GM12878 (cell line): ENCODE data around the gene SETD5. TPM values are rescaled to one million over a fixed set of nuclear protein-coding genes. Genes with fewer than 3 reads are reported as not detected.
A peak's percentile ranks its signal among the peaks of the same experiment; 100 is the strongest.

Experiments
- ATAC-seq: fragments of 200-7000 bp; cut with Tn5 transposase; 3 replicates; pipeline ENCODE4 v1.9.1; 2020; ENCODE audit warnings: mild to moderate bottlenecking, moderate library complexity
- BruUV-seq: library from RNA; stranded (reverse); fragments of 400-500 nt; replicated peaks from 2 replicates; lab custom pipeline; 2021; lab: Mats Ljungman, UMichigan
- CTCF ChIA-PET: fragments of 300-600 bp; sonication (Branson Sonifier 250); formaldehyde crosslinking; extraction: SDS; loops from one replicate; lab custom pipeline; 2021; ENCODE audit warnings: inconsistent platforms; lab: Yijun Ruan, JAX
- POLR2A ChIA-PET: fragments of 350-600 bp; formaldehyde crosslinking; extraction: SDS; loops from one replicate; lab custom pipeline; 2021; ENCODE audit warnings: inconsistent platforms; lab: Charles Lee
- RAD21 ChIA-PET: fragments of 300-600 bp; sonication (Branson Sonifier 250); formaldehyde crosslinking; loops from one replicate; lab custom pipeline; 2023; ENCODE audit warnings: antibody characterized with exemption; ENCODE audit not compliant: unreplicated experiment; lab: Charles Lee
- SMC1A ChIA-PET: fragments of 300-600 bp; sonication (Branson Sonifier 250); formaldehyde crosslinking; loops from one replicate; lab custom pipeline; 2023; ENCODE audit not compliant: unreplicated experiment, uncharacterized antibody; lab: Charles Lee
- DNase-seq: peaks from one replicate; pipeline ENCODE4 v3.0.0-alpha.2; 2011; ENCODE audit warnings: low read depth, low spot score
- FAIRE-seq: peaks from 3 replicates; lab custom pipeline; 2011; peaks lifted over from hg19 to GRCh38; lab: Jason Lieb, UNC
- H2AFZ ChIP-seq: 2 replicates; pipeline ENCODE4 v1.6.0; 2011; ENCODE audit warnings: low read depth, low read length, control low read depth; ENCODE audit not compliant: control insufficient read depth
- H3K27ac ChIP-seq: 2 replicates; pipeline ENCODE4 v1.5.1; 2011; ENCODE audit warnings: control low read depth; ENCODE audit not compliant: control insufficient read depth, insufficient read depth
- H3K27me3 ChIP-seq, 2 experiments: replicated peaks in 1 of 2; 2 replicates each; pipeline versions ENCODE4 v1.6.0 to v1.6.1; 2011; ENCODE audit warnings: low read length in 1 of 2; ENCODE audit not compliant: control insufficient read depth in 2 of 2, insufficient read depth in 2 of 2
- H3K36me3 ChIP-seq, 2 experiments: 2 replicates each; pipeline ENCODE4 v1.5.1; 2011; ENCODE audit warnings: low read length in 1 of 2; ENCODE audit not compliant: control insufficient read depth in 2 of 2, insufficient read depth in 2 of 2
- H3K4me1 ChIP-seq: 2 replicates; pipeline ENCODE4 v1.6.1; 2011; ENCODE audit warnings: mild to moderate bottlenecking, low read length, moderate library complexity, mixed read lengths; ENCODE audit not compliant: control insufficient read depth, insufficient read depth
- H3K4me2 ChIP-seq: 2 replicates; pipeline ENCODE4 v1.6.0; 2011; ENCODE audit warnings: control low read depth; ENCODE audit not compliant: control insufficient read depth, insufficient read depth
- H3K4me3 ChIP-seq: fragments of 200-600 bp; sonication (generic); 2 replicates; pipeline ENCODE4 v1.5.1; 2016
- H3K79me2 ChIP-seq: 2 replicates; pipeline ENCODE4 v1.6.0; 2011; ENCODE audit warnings: low read length; ENCODE audit not compliant: control insufficient read depth, insufficient read depth
- H3K9ac ChIP-seq: 2 replicates; pipeline ENCODE4 v1.8.0; 2011; ENCODE audit warnings: low read length, control low read depth, mixed read lengths; ENCODE audit not compliant: control insufficient read depth, insufficient read depth
- H3K9me3 ChIP-seq: replicated peaks from 3 replicates; pipeline ENCODE4 v1.5.1; 2011; ENCODE audit warnings: mild to moderate bottlenecking, low read length; ENCODE audit not compliant: control insufficient read depth, insufficient read depth
- H4K20me1 ChIP-seq: 2 replicates; pipeline ENCODE4 v1.6.0; 2011; ENCODE audit not compliant: control insufficient read depth, insufficient read depth
- CHD2 ChIP-seq: IDR thresholded peaks from 2 replicates; pipeline ENCODE4 v1.6.1; 2011; ENCODE audit warnings: low read depth, low read length, improper control_type of control experiment, borderline replicate concordance
- EED ChIP-seq: sonication (generic); IDR thresholded peaks from 2 replicates; pipeline ENCODE4 v1.6.1; 2016; ENCODE audit warnings: antibody characterized with exemption, low read depth
- ESRRA ChIP-seq: IDR thresholded peaks from 2 replicates; pipeline ENCODE4 v1.6.1; 2012; ENCODE audit warnings: mild to moderate bottlenecking, low read length, improper control_type of control experiment
- FOS ChIP-seq: IDR thresholded peaks from 3 replicates; pipeline ENCODE4 v1.6.1; 2011; ENCODE audit warnings: borderline replicate concordance; ENCODE audit not compliant: insufficient read length; ENCODE audit errors: extremely low read depth
- MEF2B ChIP-seq: fragments of 450-650 bp; IDR thresholded peaks from 2 replicates; pipeline ENCODE4 v1.6.1; 2018; ENCODE audit warnings: mild to moderate bottlenecking, moderate library complexity; ENCODE audit not compliant: partially characterized antibody, poor library complexity, severe bottlenecking
- NFIC ChIP-seq: IDR thresholded peaks from 2 replicates; pipeline ENCODE4 v1.6.1; 2012; ENCODE audit warnings: low read depth, mild to moderate bottlenecking, inconsistent platforms, low read length, moderate library complexity
- NFYA ChIP-seq: IDR thresholded peaks from 2 replicates; pipeline ENCODE4 v1.6.1; 2011; ENCODE audit warnings: low read depth, mild to moderate bottlenecking, low read length, improper control_type of control experiment, borderline replicate concordance
- PML ChIP-seq: IDR thresholded peaks from 2 replicates; pipeline ENCODE4 v1.6.1; 2012; ENCODE audit warnings: low read length, inconsistent platforms
- ZBED1 ChIP-seq: IDR thresholded peaks from 2 replicates; pipeline ENCODE4 v1.6.1; 2016; ENCODE audit warnings: borderline replicate concordance
- WGBS: methylation state at CpG from one replicate; pipeline ENCODE4 v1.1.6; 2016; ENCODE audit warnings: low lambda C conversion rate; ENCODE audit not compliant: insufficient replicate concordance, insufficient coverage; ENCODE audit errors: missing lambda C conversion rate; 5-methylcytosine and 5-hydroxymethylcytosine counted together
- in situ Hi-C: fragments of 300-500 bp; cut with MboI; formaldehyde crosslinking; loops from 9 replicates; pipeline ENCODE4 v1.14.3; 2018; ENCODE audit warnings: mixed read lengths
- intact Hi-C: fragments of 100-400 bp; cut with micrococcal nuclease; formaldehyde crosslinking; loops from one replicate; pipeline ENCODE4 v1.14.2; 2022; ENCODE audit not compliant: unreplicated experiment
- polyA plus RNA-seq, 11 experiments: library from polyadenylated mRNA; depleted of rRNA in 4 of 11; unstranded in 6 of 11; stranded (reverse) in 5 of 11; fragments of >200 nt; fragmentation: Nextera tagmentation in 4 of 11; fragmentation: Illumina TruSeq in 1 of 11; extraction: Ambion mirVana in 4 of 11; extraction: Trizol in 1 of 11; gene quantifications; 1 replicate in 1 of 11; 2 replicates in 10 of 11; pipeline versions ENCODE4 v1.2.1 to v1.2.3, GENCODE V29; 2011 to 2016; ENCODE audit warnings: inconsistent platforms in 2 of 11, missing spikeins in 2 of 11, low read depth in 1 of 11
- total RNA-seq, 4 experiments: library from RNA; depleted of rRNA in 3 of 4; stranded (reverse); fragments of >200 nt in 3 of 4; fragmentation: Illumina TruSeq in 1 of 4; extraction: Trizol in 1 of 4; gene quantifications; 2 replicates each; pipeline versions ENCODE4 v1.2.1 to v1.2.3, GENCODE V29; 2013 to 2021
- TF ChIP-seq, protein P1 (sequence below): IDR thresholded peaks from 2 replicates; pipeline ENCODE4 v1.6.1; 2012; ENCODE audit warnings: low read depth, low read length, improper control_type of control experiment
- TF ChIP-seq, protein P2 (sequence below): IDR thresholded peaks from 2 replicates; pipeline ENCODE4 v1.6.1; 2011; ENCODE audit warnings: mild to moderate bottlenecking, low read depth, low read length, moderate library complexity; ENCODE audit not compliant: insufficient replicate concordance
- TF ChIP-seq, protein P3 (sequence below): fragments of 450-650 bp; IDR thresholded peaks from 2 replicates; pipeline ENCODE4 v1.6.1; 2018; ENCODE audit warnings: mild to moderate bottlenecking, low read depth, moderate library complexity; ENCODE audit not compliant: partially characterized antibody
- TF ChIP-seq, protein P4 (sequence below): fragments of 150-350 bp; IDR thresholded peaks from 2 replicates; pipeline ENCODE4 v1.6.1; 2016; ENCODE audit warnings: low read depth, low read length
- TF ChIP-seq, protein P5 (sequence below): fragments of 450-650 bp; IDR thresholded peaks from 2 replicates; pipeline ENCODE4 v1.6.1; 2017; ENCODE audit warnings: mild to moderate bottlenecking

SETD5 gene
- total and polyA plus RNA-seq, 10 of the 15 experiments (the other 5 are each of a cell fraction or from before 2014, with no cell fraction given), result 8.2 to 94.0 (median 55.4) TPM

DNA sequence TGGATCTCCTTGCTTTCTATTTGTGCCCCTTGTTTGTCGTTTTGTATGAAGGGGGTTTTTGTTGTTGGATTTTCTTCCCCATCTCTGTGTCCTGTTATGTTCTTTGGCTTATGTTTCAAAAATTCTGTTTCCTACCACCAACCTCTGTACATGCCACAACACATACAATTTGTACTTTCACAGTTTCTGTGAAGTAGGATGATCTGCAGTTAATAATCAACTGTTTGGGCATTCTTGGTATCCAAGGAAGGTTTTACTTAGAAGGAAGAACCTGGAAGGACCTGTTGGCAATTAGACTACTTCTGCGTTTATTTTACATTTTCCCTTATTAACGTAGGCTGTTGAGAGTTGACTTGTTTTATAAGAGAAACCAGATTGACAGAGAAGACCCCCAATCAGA lies 8.3 kb downstream of the SETD5 start:
- BruUV-seq, result no TSS peak
- DNase-seq, result no peak
- ChIA-PET RAD21 (interaction anchor here (3.4 kb wide), 1 partner anchor 11 kb away, joined by 20 read pairs; no protein-coding TSS in a partner anchor), POLR2A (interaction anchor here (1.3 to 4.1 kb wide), 3 partner anchors 11 to 46 kb away, joined by 4 to 24 read pairs (median 4); no protein-coding TSS in a partner anchor), SMC1A (interaction anchor here (0.9 to 4.1 kb wide), 5 partner anchors 10 to 52 kb away, joined by 3 to 43 read pairs (median 6); no protein-coding TSS in a partner anchor), CTCF (interaction anchor here (1.1 to 2.7 kb wide), 3 partner anchors 11 to 37 kb away, joined by 3 to 21 read pairs (median 6); no protein-coding TSS in a partner anchor)
- peaks cover 99% of the 10 kb centered on the region for H3K79me2 ChIP-seq
- H3K9ac ChIP-seq, result no peak overlapping the region
- no peaks in the 10 kb centered on the region; the same call in 2 of the 3 replicates for H3K9me3 ChIP-seq
- H3K4me2 ChIP-seq, result peak overlapping the region; percentile 59; the same call in 1 of the 2 replicates
- peaks cover 0 to 5% of the 10 kb centered on the region in 2 experiments; a peak in 1 of 4 replicates for H3K36me3 ChIP-seq
- 49% methylated on average over 3 of the region's 3 CpGs for WGBS
- no peak overlapping the region for H2AFZ ChIP-seq
- H3K27me3 ChIP-seq, result no peaks in the 10 kb centered on the region
- FAIRE-seq, result no peak
- H3K4me1 ChIP-seq, result peaks cover 9% of the 10 kb centered on the region; the same call in 1 of the 2 replicates
- in situ Hi-C loops (no loop called here), intact Hi-C loops (no loop called here)
- no peak overlapping the region; the same call in 1 of the 2 replicates for H3K27ac ChIP-seq
- peak overlapping the region; percentile 41; the same call in 1 of the 2 replicates for H3K4me3 ChIP-seq
- ATAC-seq, result no peak
- H4K20me1 ChIP-seq, result peaks cover 4% of the 10 kb centered on the region
- TF ChIP-seq, protein P1, sequence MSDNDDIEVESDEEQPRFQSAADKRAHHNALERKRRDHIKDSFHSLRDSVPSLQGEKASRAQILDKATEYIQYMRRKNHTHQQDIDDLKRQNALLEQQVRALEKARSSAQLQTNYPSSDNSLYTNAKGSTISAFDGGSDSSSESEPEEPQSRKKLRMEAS, result no peak
- TF ChIP-seq EED (no peak), MEF2B (no peak), NFIC (no peak), PML (no peak), ESRRA (no peak), FOS (no peak), CHD2 (no peak), ZBED1 (no peak), NFYA (no peak)
- TF ChIP-seq, protein P2, sequence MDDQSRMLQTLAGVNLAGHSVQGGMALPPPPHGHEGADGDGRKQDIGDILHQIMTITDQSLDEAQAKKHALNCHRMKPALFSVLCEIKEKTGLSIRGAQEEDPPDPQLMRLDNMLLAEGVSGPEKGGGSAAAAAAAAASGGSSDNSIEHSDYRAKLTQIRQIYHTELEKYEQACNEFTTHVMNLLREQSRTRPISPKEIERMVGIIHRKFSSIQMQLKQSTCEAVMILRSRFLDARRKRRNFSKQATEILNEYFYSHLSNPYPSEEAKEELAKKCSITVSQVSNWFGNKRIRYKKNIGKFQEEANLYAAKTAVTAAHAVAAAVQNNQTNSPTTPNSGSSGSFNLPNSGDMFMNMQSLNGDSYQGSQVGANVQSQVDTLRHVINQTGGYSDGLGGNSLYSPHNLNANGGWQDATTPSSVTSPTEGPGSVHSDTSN, result no peak
- TF ChIP-seq, protein P3, sequence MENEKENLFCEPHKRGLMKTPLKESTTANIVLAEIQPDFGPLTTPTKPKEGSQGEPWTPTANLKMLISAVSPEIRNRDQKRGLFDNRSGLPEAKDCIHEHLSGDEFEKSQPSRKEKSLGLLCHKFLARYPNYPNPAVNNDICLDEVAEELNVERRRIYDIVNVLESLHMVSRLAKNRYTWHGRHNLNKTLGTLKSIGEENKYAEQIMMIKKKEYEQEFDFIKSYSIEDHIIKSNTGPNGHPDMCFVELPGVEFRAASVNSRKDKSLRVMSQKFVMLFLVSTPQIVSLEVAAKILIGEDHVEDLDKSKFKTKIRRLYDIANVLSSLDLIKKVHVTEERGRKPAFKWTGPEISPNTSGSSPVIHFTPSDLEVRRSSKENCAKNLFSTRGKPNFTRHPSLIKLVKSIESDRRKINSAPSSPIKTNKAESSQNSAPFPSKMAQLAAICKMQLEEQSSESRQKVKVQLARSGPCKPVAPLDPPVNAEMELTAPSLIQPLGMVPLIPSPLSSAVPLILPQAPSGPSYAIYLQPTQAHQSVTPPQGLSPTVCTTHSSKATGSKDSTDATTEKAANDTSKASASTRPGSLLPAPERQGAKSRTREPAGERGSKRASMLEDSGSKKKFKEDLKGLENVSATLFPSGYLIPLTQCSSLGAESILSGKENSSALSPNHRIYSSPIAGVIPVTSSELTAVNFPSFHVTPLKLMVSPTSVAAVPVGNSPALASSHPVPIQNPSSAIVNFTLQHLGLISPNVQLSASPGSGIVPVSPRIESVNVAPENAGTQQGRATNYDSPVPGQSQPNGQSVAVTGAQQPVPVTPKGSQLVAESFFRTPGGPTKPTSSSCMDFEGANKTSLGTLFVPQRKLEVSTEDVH, result no peak
- TF ChIP-seq, protein P4, sequence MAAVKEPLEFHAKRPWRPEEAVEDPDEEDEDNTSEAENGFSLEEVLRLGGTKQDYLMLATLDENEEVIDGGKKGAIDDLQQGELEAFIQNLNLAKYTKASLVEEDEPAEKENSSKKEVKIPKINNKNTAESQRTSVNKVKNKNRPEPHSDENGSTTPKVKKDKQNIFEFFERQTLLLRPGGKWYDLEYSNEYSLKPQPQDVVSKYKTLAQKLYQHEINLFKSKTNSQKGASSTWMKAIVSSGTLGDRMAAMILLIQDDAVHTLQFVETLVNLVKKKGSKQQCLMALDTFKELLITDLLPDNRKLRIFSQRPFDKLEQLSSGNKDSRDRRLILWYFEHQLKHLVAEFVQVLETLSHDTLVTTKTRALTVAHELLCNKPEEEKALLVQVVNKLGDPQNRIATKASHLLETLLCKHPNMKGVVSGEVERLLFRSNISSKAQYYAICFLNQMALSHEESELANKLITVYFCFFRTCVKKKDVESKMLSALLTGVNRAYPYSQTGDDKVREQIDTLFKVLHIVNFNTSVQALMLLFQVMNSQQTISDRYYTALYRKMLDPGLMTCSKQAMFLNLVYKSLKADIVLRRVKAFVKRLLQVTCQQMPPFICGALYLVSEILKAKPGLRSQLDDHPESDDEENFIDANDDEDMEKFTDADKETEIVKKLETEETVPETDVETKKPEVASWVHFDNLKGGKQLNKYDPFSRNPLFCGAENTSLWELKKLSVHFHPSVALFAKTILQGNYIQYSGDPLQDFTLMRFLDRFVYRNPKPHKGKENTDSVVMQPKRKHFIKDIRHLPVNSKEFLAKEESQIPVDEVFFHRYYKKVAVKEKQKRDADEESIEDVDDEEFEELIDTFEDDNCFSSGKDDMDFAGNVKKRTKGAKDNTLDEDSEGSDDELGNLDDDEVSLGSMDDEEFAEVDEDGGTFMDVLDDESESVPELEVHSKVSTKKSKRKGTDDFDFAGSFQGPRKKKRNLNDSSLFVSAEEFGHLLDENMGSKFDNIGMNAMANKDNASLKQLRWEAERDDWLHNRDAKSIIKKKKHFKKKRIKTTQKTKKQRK, result no peak
- TF ChIP-seq, protein P5, sequence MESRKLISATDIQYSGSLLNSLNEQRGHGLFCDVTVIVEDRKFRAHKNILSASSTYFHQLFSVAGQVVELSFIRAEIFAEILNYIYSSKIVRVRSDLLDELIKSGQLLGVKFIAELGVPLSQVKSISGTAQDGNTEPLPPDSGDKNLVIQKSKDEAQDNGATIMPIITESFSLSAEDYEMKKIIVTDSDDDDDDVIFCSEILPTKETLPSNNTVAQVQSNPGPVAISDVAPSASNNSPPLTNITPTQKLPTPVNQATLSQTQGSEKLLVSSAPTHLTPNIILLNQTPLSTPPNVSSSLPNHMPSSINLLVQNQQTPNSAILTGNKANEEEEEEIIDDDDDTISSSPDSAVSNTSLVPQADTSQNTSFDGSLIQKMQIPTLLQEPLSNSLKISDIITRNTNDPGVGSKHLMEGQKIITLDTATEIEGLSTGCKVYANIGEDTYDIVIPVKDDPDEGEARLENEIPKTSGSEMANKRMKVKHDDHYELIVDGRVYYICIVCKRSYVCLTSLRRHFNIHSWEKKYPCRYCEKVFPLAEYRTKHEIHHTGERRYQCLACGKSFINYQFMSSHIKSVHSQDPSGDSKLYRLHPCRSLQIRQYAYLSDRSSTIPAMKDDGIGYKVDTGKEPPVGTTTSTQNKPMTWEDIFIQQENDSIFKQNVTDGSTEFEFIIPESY, result no peak
